ENCODE data around the gene PHACTR1. TPM values are rescaled to one million over a fixed set of nuclear protein-coding genes. Genes with fewer than 3 reads are reported as not detected.

The PHACTR1 gene
- polyA plus RNA-seq, 3 donors: 6.1 to 26.9 (median 7.6) TPM

- intact Hi-C loops (cut with micrococcal nuclease): no loop called here
- Histone ChIP-seq H4K20me1 (ENCODE audit: insufficient read depth, low read length) (no peaks in the 10 kb centered on the region), H3K79me2 (ENCODE audit: insufficient read depth, low read length) (no peaks in the 10 kb centered on the region), H2AFZ (ENCODE audit: insufficient read depth, low read depth, low read length, poor library complexity, severe bottlenecking) (no peak overlapping the region), H3K4me1 (ENCODE audit: control insufficient read depth in 1 of 2, insufficient read depth in 2 of 2, low read length in 2 of 2) (peaks cover 18 to 23% of the 10 kb centered on the region in 2 donors), H3K9me3 (replicated peaks in 1 of 2; ENCODE audit: control insufficient read depth in 1 of 2, insufficient read depth in 1 of 2, low read length in 2 of 2) (no peaks in the 10 kb centered on the region), H3K27me3 (ENCODE audit: control insufficient read depth in 2 of 2, insufficient read depth in 2 of 2, low read length in 2 of 2) (no peaks in the 10 kb centered on the region), H3K4me3 (replicated peaks in 1 of 3; ENCODE audit: low read depth in 2 of 3, low read length in 3 of 3) (no peak overlapping the region), H3K27ac (ENCODE audit: low read depth in 1 of 2, low read length in 2 of 2) (no peak overlapping the region), H3K36me3 (replicated peaks in 1 of 2; ENCODE audit: control insufficient read depth in 1 of 2, insufficient read depth in 2 of 2, low read length in 2 of 2) (no peaks in the 10 kb centered on the region), H3K9ac (ENCODE audit: insufficient read depth, low read length, poor library complexity, severe bottlenecking) (no peak overlapping the region), H3K4me2 (replicated peaks; ENCODE audit: extremely low read depth, low read length, poor library complexity, severe bottlenecking) (no peak overlapping the region)
- Mint-ChIP-seq H3K9me3 (peaks cover 0 to 2% (median 0%) of the 10 kb centered on the region in 7 donors), H3K4me1 (peaks cover 22% of the 10 kb centered on the region), H3K36me3 (no peaks in the 10 kb centered on the region), H3K27me3 (ENCODE audit: low read depth in 3 of 3) (peaks cover 0 to 5% (median 4%) of the 10 kb centered on the region in 3 donors), H3K4me3 (no peak overlapping the region), H3K27ac (peak overlapping the region in 2 of 7 donors; percentile 10 to 15)
- TF ChIP-seq, protein P1, sequence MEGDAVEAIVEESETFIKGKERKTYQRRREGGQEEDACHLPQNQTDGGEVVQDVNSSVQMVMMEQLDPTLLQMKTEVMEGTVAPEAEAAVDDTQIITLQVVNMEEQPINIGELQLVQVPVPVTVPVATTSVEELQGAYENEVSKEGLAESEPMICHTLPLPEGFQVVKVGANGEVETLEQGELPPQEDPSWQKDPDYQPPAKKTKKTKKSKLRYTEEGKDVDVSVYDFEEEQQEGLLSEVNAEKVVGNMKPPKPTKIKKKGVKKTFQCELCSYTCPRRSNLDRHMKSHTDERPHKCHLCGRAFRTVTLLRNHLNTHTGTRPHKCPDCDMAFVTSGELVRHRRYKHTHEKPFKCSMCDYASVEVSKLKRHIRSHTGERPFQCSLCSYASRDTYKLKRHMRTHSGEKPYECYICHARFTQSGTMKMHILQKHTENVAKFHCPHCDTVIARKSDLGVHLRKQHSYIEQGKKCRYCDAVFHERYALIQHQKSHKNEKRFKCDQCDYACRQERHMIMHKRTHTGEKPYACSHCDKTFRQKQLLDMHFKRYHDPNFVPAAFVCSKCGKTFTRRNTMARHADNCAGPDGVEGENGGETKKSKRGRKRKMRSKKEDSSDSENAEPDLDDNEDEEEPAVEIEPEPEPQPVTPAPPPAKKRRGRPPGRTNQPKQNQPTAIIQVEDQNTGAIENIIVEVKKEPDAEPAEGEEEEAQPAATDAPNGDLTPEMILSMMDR (IDR thresholded peaks at IDR 0.05): no peak
- WGBS (ENCODE audit: insufficient coverage): no CpG with 5 or more reads among the region's 2 CpGs
- DNase-seq: peak; percentile 32 to 54 (median 41)
Observed at GRCh38 chr6:13163161-13163944, 446.8 kb downstream of the PHACTR1 start.

DNA sequence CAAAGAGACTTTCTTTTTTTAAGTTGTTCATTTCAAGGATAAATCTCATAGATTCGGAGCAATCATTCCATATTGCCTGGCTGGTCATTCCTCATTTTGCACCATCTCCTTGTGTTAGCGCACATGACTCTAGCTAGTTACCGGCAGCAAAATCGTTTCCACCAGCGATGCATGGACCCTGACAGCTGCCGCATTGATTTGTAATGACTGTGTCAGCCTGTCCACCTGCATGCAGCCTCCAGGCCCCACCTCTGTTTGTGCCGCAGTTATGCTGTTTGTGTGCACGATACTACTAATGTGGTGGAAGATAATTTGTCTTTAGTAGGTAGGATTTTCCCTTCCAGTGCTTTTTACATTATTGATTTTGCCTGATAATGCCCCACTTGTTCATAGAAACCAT lies 447.7 kb downstream of the PHACTR1 start:
- no peak for DNase-seq
- Histone ChIP-seq H3K9ac (ENCODE audit: insufficient read depth, low read length, poor library complexity, severe bottlenecking) (no peak overlapping the region), H3K79me2 (ENCODE audit: insufficient read depth, low read length) (no peaks in the 10 kb centered on the region), H3K27me3 (ENCODE audit: control insufficient read depth in 2 of 2, insufficient read depth in 2 of 2, low read length in 2 of 2) (no peaks in the 10 kb centered on the region), H3K27ac (ENCODE audit: low read depth in 1 of 2, low read length in 2 of 2) (no peak overlapping the region), H3K4me2 (replicated peaks; ENCODE audit: extremely low read depth, low read length, poor library complexity, severe bottlenecking) (no peak overlapping the region), H3K36me3 (replicated peaks in 1 of 2; ENCODE audit: control insufficient read depth in 1 of 2, insufficient read depth in 2 of 2, low read length in 2 of 2) (no peaks in the 10 kb centered on the region), H3K9me3 (replicated peaks in 1 of 2; ENCODE audit: control insufficient read depth in 1 of 2, insufficient read depth in 1 of 2, low read length in 2 of 2) (no peaks in the 10 kb centered on the region), H3K4me1 (ENCODE audit: control insufficient read depth in 1 of 2, insufficient read depth in 2 of 2, low read length in 2 of 2) (peaks cover 12 to 17% of the 10 kb centered on the region in 2 donors), H3K4me3 (replicated peaks in 1 of 3; ENCODE audit: low read depth in 2 of 3, low read length in 3 of 3) (no peak overlapping the region), H4K20me1 (ENCODE audit: insufficient read depth, low read length) (no peaks in the 10 kb centered on the region), H2AFZ (ENCODE audit: insufficient read depth, low read depth, low read length, poor library complexity, severe bottlenecking) (no peak overlapping the region)
- H3K27me3 Mint-ChIP-seq (ENCODE audit: low read depth in 3 of 3): peaks cover 0 to 4% (median 3%) of the 10 kb centered on the region in 3 donors
- H3K4me3 Mint-ChIP-seq: no peak overlapping the region
- TF ChIP-seq, protein P1 (IDR thresholded peaks at IDR 0.05): no peak
- WGBS (ENCODE audit: insufficient coverage): 100% methylated on average over 6 of the region's 8 CpGs
- peaks cover 16% of the 10 kb centered on the region for H3K4me1 Mint-ChIP-seq
- intact Hi-C loops (cut with micrococcal nuclease): no loop called here
- H3K9me3 Mint-ChIP-seq: peaks cover 0 to 2% (median 0%) of the 10 kb centered on the region in 7 donors
- H3K27ac Mint-ChIP-seq: no peak overlapping the region
- no peaks in the 10 kb centered on the region for H3K36me3 Mint-ChIP-seq

All from CD14-positive monocyte (primary cell).